Activated CD8-positive, alpha-beta memory T cell treated with anti-CD3 and anti-CD28 coated beads, Interleukin-2, amount 10 ng/mL, durations not matched to agents 7 days and 5 days (primary cell): ENCODE results near the gene ARHGAP44. TPM values are rescaled to one million over a fixed set of nuclear protein-coding genes. Genes with fewer than 3 reads are reported as not detected.
A peak's percentile ranks its signal among the peaks of the same experiment; 100 is the strongest.

Source experiments
- ATAC-seq: fragments of 150-1000 bp; cut with Tn5 transposase; one replicate; pipeline ENCODE4 v1.10.0; 2021; ENCODE audit warnings: moderate library complexity
- CTCF ChIA-PET: fragments of 350-600 bp; sonication (Branson Sonifier 250); formaldehyde crosslinking; loops from one replicate; lab custom pipeline; 2021; ENCODE audit warnings: antibody characterized with exemption; lab: Charles Lee
- DNase-seq: peaks from one replicate; pipeline ENCODE4 v3.0.0-alpha.2; 2020
- H3K27ac Mint-ChIP-seq: one replicate; pipeline ENCODE4 v1.8.0; 2021; ENCODE audit warnings: mild to moderate bottlenecking, mixed read lengths
- H3K27me3 Mint-ChIP-seq: one replicate; pipeline ENCODE4 v1.8.0; 2021; ENCODE audit warnings: mixed read lengths
- H3K36me3 Mint-ChIP-seq: one replicate; pipeline ENCODE4 v1.8.0; 2021; ENCODE audit warnings: mild to moderate bottlenecking, mixed read lengths
- H3K4me1 Mint-ChIP-seq: one replicate; pipeline ENCODE4 v1.8.0; 2021; ENCODE audit warnings: mixed read lengths
- H3K4me3 Mint-ChIP-seq: one replicate; pipeline ENCODE4 v1.8.0; 2021; ENCODE audit warnings: mild to moderate bottlenecking, moderate library complexity, mixed read lengths
- H3K9me3 Mint-ChIP-seq: one replicate; pipeline ENCODE4 v1.8.0; 2022; ENCODE audit warnings: low read depth, mixed read lengths
- total RNA-seq, 2 experiments: library from RNA; stranded (reverse); gene quantifications; one replicate each; pipeline ENCODE4 v1.2.3, GENCODE V29; 2021

ARHGAP44 gene
- total RNA-seq, result not detected

DNA sequence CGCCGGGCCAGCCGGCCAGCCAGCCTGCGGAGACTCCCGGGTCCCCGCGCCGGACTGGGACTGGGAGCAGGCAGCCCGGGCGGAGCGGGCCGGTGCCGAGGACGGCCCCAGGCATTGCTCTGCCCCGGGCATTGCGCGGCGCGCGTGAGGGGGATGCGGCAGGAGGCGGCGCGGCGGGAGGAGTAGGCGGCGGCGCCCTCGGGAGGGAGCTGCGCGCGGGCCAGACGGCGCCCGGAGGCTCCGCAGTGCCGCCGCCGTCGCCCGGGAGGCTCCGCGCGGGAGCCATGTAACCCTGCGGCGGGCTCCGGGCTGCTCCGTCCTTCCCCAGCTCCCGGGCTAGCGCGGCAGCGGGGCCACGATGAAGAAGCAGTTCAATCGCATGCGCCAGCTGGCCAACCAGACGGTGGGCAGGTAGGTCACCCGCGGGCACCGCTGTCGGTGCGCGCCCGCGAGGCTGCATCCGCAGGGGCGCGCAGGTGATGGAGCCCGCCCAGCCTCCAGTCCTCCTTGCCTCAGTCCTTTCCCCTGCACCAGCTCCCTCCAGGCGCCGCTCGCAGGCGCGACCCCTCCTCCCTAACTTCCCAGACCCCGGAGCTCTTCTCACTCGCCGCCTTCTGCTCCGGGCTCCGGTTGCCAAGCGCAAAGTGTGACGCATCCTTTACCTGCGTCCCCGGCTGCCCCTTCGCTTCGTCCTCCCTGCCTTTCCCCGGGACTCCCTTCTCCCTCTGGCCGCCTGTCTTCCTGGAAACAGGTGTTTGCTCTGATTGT lies at the start of gene ARHGAP44:
Gene ARHGAP44, plus strand, starts transcription at position 18 of the 768 bp plus-strand sequence. Its CDS starts 341 bp downstream, at position 359.
- H3K9me3 Mint-ChIP-seq, result no peaks in the 10 kb centered on the region
- H3K4me1 Mint-ChIP-seq, result peaks cover 2% of the 10 kb centered on the region
- CTCF ChIA-PET, result no interaction called here
- H3K27me3 Mint-ChIP-seq, result peaks cover 33% of the 10 kb centered on the region
- DNase-seq (no peak), ATAC-seq (peak; percentile 65)
- peak within 1 kb of the TSS; percentile 41 for H3K4me3 Mint-ChIP-seq
- no peak within 1 kb of the TSS for H3K27ac Mint-ChIP-seq
- H3K36me3 Mint-ChIP-seq, result no peaks in the 10 kb centered on the region

- Mint-ChIP-seq H3K36me3 (no peaks in the 10 kb centered on the region), H3K27ac (no peak overlapping the region), H3K9me3 (no peaks in the 10 kb centered on the region), H3K4me1 (no peaks in the 10 kb centered on the region), H3K27me3 (no peaks in the 10 kb centered on the region), H3K4me3 (no peak overlapping the region)
- CTCF ChIA-PET, result no interaction called here
- ATAC-seq (no peak), DNase-seq (no peak)
These were observed 49.8 kb upstream of the ARHGAP44 start for GRCh38 chr17:12739500-12739899.

GRCh38 chr17:12743046-12743445 lies 46.3 kb upstream of the ARHGAP44 start:
- H3K4me1 Mint-ChIP-seq, result no peaks in the 10 kb centered on the region
- no peaks in the 10 kb centered on the region for H3K36me3 Mint-ChIP-seq
- H3K4me3 Mint-ChIP-seq, result no peak overlapping the region
- CTCF ChIA-PET, result interaction anchor here (0.7 kb wide), 1 partner anchor 544 kb away, joined by 4 read pairs; no protein-coding TSS in a partner anchor
- no peak overlapping the region for H3K27ac Mint-ChIP-seq
- ATAC-seq (no peak), DNase-seq (no peak)
- H3K9me3 Mint-ChIP-seq, result no peaks in the 10 kb centered on the region
- no peaks in the 10 kb centered on the region for H3K27me3 Mint-ChIP-seq

DNA sequence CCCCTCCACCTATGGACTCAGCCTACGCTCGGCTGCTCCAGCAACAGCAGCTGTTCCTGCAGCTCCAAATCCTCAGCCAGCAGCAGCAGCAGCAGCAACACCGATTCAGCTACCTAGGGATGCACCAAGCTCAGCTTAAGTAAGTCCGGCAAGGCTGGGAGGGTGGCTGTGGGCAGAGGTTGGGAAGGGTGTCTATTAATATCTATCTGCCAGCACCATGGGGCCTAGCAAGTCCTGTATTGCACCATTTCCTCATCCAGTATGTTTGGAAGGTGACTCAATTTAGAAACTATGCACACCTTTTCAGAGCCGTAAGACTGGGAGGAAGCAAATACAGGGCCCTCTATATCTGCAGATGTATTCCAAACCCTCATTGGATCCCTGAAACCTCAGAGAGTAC lies 45.0 kb upstream of the ARHGAP44 start:
- Mint-ChIP-seq H3K36me3 (no peaks in the 10 kb centered on the region), H3K9me3 (no peaks in the 10 kb centered on the region), H3K27ac (no peak overlapping the region), H3K4me1 (no peaks in the 10 kb centered on the region), H3K4me3 (no peak overlapping the region), H3K27me3 (no peaks in the 10 kb centered on the region)
- DNase-seq (no peak), ATAC-seq (no peak)
- CTCF ChIA-PET, result no interaction called here

DNA sequence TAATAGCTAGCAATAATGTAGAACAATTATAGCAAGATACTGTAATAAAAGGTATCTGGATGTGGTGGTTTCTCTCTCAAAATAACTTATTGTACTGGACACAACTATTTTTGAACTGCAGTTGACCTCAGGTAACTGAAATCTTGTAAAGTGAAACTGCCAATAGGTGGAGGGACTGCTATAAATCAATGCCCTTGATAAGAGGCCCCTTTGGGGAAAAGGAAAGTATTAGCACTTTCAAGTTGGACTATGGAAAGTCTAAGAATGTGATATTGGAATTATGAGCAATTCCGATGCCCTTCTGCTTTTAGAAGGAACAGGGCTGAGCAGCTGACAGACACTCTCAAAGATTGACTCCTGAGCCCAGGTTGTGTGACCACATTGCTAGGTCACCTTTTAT lies 44.5 kb upstream of the ARHGAP44 start:
- Mint-ChIP-seq H3K4me3 (no peak overlapping the region), H3K27me3 (no peaks in the 10 kb centered on the region), H3K4me1 (no peaks in the 10 kb centered on the region), H3K36me3 (no peaks in the 10 kb centered on the region), H3K9me3 (no peaks in the 10 kb centered on the region), H3K27ac (no peak overlapping the region)
- CTCF ChIA-PET, result no interaction called here
- ATAC-seq (no peak), DNase-seq (no peak)

DNA sequence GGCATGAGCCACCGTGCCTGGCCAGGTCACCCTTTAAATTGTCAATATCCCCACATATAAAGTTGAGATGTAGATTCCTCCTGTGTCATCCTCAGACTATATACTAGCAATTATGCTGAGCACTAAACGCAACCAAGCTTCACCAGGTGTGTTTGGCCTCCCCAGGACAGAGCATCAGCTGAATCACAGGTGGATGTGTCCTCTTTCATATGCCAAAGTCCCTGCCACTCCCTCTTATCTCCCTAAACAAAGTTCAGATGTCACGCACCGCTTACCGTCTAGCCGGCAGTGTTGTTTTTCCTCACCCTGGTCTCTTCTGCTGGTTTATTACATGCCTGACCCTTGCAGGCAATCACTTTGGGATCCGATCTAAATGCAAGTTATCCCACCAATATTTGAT lies 43.8 kb upstream of the ARHGAP44 start:
- Mint-ChIP-seq H3K27me3 (no peaks in the 10 kb centered on the region), H3K4me3 (no peak overlapping the region)

GRCh38 chr17:12756786-12757185 lies 32.5 kb upstream of the ARHGAP44 start:
- H3K27ac Mint-ChIP-seq, result no peak overlapping the region
- CTCF ChIA-PET, result no interaction called here
- no peak for ATAC-seq
- no peaks in the 10 kb centered on the region for H3K36me3 Mint-ChIP-seq
- peaks cover 5% of the 10 kb centered on the region for H3K9me3 Mint-ChIP-seq
- H3K4me3 Mint-ChIP-seq, result no peak overlapping the region
- no peaks in the 10 kb centered on the region for H3K4me1 Mint-ChIP-seq
- DNase-seq, result no peak
- H3K27me3 Mint-ChIP-seq, result no peaks in the 10 kb centered on the region

More for the DNA sequence above, 43.8 kb upstream of the ARHGAP44 start:
- Mint-ChIP-seq H3K27ac (no peak overlapping the region), H3K36me3 (no peaks in the 10 kb centered on the region), H3K9me3 (no peaks in the 10 kb centered on the region), H3K4me1 (no peaks in the 10 kb centered on the region)
- no peak for DNase-seq
- no peak for ATAC-seq
- CTCF ChIA-PET, result no interaction called here

DNA sequence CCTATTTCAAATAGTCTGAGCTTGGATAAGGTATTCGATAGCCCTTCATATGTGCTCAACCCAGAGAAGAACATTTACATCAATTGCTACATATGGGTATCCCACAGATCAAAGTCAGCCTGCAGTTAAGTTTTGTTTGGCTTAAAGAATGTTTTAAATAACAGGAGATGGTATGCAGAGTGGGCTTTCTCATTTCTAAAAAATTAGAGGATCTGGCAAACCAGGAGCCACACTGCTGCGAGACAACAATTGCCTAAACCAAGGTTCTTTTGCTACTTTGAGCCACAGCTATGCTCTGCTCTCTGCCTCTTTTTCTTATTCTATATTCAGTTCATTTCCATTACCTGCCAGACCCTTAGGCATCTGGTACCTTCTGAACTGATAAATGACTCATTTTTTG lies 30.2 kb upstream of the ARHGAP44 start:
- CTCF ChIA-PET, result no interaction called here
- no peak overlapping the region for H3K4me3 Mint-ChIP-seq
- H3K9me3 Mint-ChIP-seq, result peaks cover 5% of the 10 kb centered on the region
- no peaks in the 10 kb centered on the region for H3K27me3 Mint-ChIP-seq
- no peak for DNase-seq
- H3K36me3 Mint-ChIP-seq, result no peaks in the 10 kb centered on the region
- H3K27ac Mint-ChIP-seq, result no peak overlapping the region
- no peak for ATAC-seq
- no peaks in the 10 kb centered on the region for H3K4me1 Mint-ChIP-seq

DNA sequence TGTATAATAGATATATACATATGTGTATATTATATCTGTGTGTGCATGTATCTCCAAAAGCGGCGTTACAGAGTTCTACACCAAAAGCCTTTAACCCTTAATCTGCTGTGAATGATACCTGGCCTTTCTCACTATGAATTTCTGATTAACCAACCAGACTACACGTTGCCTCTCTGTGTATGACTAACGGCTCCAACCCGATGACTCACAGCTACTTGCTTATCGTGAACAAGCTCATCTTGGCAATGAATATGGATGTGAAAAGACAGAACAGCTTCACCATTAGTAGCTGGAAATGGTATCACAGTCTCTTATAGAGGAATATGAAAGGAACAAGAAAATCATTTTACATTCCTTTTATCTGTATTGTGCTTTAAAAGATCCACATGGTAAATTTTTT lies 23.8 kb upstream of the ARHGAP44 start:
- H3K4me3 Mint-ChIP-seq, result no peak overlapping the region
- H3K9me3 Mint-ChIP-seq, result peaks cover 11% of the 10 kb centered on the region
- H3K27ac Mint-ChIP-seq, result no peak overlapping the region
- no peaks in the 10 kb centered on the region for H3K36me3 Mint-ChIP-seq
- no peak for DNase-seq
- H3K4me1 Mint-ChIP-seq, result no peaks in the 10 kb centered on the region
- no peaks in the 10 kb centered on the region for H3K27me3 Mint-ChIP-seq
- CTCF ChIA-PET, result no interaction called here
- ATAC-seq, result no peak

- Mint-ChIP-seq H3K36me3 (no peaks in the 10 kb centered on the region), H3K27me3 (no peaks in the 10 kb centered on the region), H3K27ac (no peak overlapping the region), H3K9me3 (peaks cover 7% of the 10 kb centered on the region), H3K4me1 (no peaks in the 10 kb centered on the region), H3K4me3 (no peak overlapping the region)
- CTCF ChIA-PET, result no interaction called here
- DNase-seq (no peak), ATAC-seq (no peak)
These were observed 21.0 kb upstream of the ARHGAP44 start for GRCh38 chr17:12768255-12768654.

- H3K27me3 Mint-ChIP-seq, result no peaks in the 10 kb centered on the region
- no peak overlapping the region for H3K27ac Mint-ChIP-seq
- ATAC-seq, result no peak
- no peaks in the 10 kb centered on the region for H3K36me3 Mint-ChIP-seq
- no peak overlapping the region for H3K4me3 Mint-ChIP-seq
- H3K4me1 Mint-ChIP-seq, result no peaks in the 10 kb centered on the region
- no peak for DNase-seq
- CTCF ChIA-PET, result no interaction called here
- peaks cover 7% of the 10 kb centered on the region for H3K9me3 Mint-ChIP-seq
These were observed 19.3 kb upstream of the ARHGAP44 start for GRCh38 chr17:12769981-12770380.

- Mint-ChIP-seq H3K36me3 (no peaks in the 10 kb centered on the region), H3K4me3 (no peak overlapping the region), H3K4me1 (no peaks in the 10 kb centered on the region), H3K9me3 (peaks cover 7% of the 10 kb centered on the region), H3K27me3 (no peaks in the 10 kb centered on the region), H3K27ac (no peak overlapping the region)
- ATAC-seq, result no peak
- CTCF ChIA-PET, result no interaction called here
- no peak for DNase-seq
These were observed 16.1 kb upstream of the ARHGAP44 start for GRCh38 chr17:12773153-12773552.

GRCh38 chr17:12789075-12789480 lies 220 bp upstream of the ARHGAP44 start:
- peaks cover 33% of the 10 kb centered on the region for H3K27me3 Mint-ChIP-seq
- H3K36me3 Mint-ChIP-seq, result no peaks in the 10 kb centered on the region
- ATAC-seq (no peak), DNase-seq (peak; percentile 40)
- peak overlapping the region; percentile 19 for H3K4me3 Mint-ChIP-seq
- H3K9me3 Mint-ChIP-seq, result no peaks in the 10 kb centered on the region
- no peak overlapping the region for H3K27ac Mint-ChIP-seq
- peaks cover 2% of the 10 kb centered on the region for H3K4me1 Mint-ChIP-seq
- CTCF ChIA-PET, result no interaction called here

- DNase-seq (no peak), ATAC-seq (no peak)
- peaks cover 33% of the 10 kb centered on the region for H3K27me3 Mint-ChIP-seq
- no peaks in the 10 kb centered on the region for H3K9me3 Mint-ChIP-seq
- no peaks in the 10 kb centered on the region for H3K36me3 Mint-ChIP-seq
- peak overlapping the region; percentile 41 for H3K4me3 Mint-ChIP-seq
- H3K4me1 Mint-ChIP-seq, result peaks cover 2% of the 10 kb centered on the region
- H3K27ac Mint-ChIP-seq, result no peak overlapping the region
- CTCF ChIA-PET, result no interaction called here
These were observed 1.2 kb downstream of the ARHGAP44 start for GRCh38 chr17:12790249-12791106.
